ENCODE results near the gene SH2B3.

SH2B3 gene

DNA sequence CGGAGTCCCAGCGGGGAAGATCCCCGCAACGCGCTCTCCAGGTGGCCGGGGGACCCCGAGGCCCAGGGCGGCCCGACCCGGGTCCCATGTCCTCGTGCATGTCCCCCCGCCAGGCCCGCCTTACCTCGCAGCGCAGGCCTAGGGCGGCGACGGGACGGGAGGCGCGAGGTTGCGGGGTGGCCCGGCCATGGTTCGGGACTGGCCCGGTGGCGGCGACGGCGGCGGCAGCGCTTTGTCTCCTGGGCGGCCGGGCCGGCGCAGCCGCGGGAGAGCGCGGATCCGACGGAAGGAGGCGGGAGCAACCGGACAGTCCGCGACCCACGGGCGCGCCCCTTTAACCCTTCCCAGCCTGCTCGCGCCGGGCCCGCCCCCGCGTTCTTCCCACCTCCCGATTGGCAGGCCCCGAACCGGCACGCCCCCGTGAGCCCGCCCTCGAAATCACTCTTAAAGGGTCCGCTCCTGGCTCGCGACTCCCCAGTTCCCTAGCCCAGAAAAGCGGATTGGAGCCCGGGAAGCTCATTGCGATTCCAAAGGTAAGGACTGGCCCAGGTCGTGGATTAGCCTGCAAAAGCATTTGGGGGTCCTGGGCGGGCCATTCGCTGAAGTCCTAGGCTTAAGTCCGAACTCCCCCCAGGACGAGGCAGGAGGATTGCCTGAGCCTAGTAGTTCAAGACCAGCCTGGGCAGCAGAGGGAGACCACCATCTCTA is 36.8 kb upstream of the SH2B3 start, which contains the start of gene PHETA1:
TSS of gene PHETA1 (minus strand) at position 308 of the 708 bp plus-strand sequence. CDS start 5,668 bp downstream, outside the sequence.
- TF ChIP-seq GATA2 (IDR thresholded peaks at IDR 0.05; ENCODE audit: low read depth, low read length) (no peak), GATA3 (IDR thresholded peaks at IDR 0.05; ENCODE audit: low read depth, low read length) (no peak)

DNA sequence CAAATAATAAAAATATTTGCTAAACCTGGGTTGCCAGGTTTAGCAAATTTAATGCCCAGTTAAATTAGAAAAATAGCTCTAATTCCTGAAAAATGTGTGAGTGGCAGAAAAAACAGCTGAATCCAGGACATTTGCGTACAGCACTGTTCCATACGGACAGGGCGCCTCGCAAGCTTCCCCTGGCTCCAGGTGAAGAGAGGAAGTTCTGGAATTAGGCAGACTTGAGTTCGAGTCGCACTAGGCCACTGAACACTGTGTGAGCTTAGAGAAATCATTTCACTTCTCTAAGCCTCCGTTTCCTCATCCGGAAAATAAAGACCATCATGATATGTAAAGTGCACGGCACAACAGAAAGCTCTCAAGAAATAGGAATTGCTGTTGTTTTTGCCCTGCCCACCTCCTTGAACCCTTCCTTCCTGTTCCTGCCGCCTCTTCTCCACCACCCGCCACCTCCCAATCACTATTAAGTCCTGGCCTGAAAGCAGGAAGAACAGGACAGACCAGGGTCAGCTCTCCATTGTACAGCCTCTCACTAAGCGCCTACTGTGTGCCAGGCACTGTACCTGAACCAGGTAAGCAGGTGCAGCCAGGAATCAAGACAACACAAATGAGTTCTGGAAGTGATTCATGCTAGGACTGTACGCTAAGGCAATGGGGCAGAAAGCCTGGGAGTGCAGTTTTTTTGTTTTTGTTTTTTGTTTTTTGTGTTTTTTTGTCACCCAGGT is 36.1 kb upstream of the SH2B3 start:
- no peak for TF ChIP-seq GATA2 (IDR thresholded peaks at IDR 0.05; ENCODE audit: low read depth, low read length)
- TF ChIP-seq GATA3 (IDR thresholded peaks at IDR 0.05; ENCODE audit: low read depth, low read length) = no peak

DNA sequence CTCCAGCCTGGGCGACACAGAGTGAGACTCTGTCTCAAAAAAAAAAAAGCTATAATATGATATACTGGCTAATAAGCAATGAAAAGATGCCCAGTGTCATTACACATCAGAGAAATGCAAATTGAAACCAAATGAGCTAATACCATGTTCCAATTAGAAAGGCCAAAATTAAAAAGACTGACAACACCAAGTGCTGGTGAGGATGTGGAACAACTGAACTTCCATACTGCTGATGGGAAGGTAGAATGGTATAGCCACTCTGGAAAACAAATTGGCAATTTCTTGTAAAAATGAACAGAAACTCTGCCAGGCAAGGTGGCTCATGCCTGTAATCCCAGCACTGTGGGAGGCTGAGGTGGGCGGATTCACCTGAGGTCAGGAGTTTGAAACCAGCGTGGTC is 28.3 kb upstream of the SH2B3 start:
- no peak for TF ChIP-seq GATA3 (IDR thresholded peaks at IDR 0.05; ENCODE audit: low read depth, low read length)
- no peak for TF ChIP-seq GATA2 (IDR thresholded peaks at IDR 0.05; ENCODE audit: low read depth, low read length)

DNA sequence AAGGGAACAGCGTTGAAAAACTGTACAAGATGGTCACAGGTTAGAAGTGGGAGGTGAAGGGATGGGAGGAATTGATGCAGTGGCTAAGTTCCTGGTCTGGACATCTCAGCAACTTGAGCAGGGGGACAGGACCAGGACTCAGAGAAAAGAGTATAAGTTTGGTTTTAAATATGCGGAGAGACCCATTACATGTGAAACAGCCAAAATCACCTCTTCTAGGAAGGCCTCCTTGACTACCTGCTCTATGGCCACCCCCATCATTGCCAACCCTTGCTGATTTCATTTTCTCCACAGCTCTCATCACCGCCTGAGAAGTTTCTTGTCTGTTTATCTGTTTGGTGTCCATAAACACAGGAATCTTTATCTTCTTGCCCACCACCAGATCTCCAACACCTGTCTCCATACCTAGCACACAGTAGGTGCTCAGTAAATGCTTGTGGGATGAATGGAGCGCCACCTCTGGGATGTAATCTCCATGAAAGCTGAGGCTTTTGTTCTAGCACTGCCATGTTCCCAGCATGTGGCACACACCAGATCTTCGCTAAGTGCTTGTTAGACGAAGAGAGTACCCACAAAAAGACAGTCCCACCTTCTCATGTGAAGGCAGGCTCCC is 25.7 kb upstream of the SH2B3 start:
- no peak for TF ChIP-seq GATA3 (IDR thresholded peaks at IDR 0.05; ENCODE audit: low read depth, low read length)
- no peak for TF ChIP-seq GATA2 (IDR thresholded peaks at IDR 0.05; ENCODE audit: low read depth, low read length)

DNA sequence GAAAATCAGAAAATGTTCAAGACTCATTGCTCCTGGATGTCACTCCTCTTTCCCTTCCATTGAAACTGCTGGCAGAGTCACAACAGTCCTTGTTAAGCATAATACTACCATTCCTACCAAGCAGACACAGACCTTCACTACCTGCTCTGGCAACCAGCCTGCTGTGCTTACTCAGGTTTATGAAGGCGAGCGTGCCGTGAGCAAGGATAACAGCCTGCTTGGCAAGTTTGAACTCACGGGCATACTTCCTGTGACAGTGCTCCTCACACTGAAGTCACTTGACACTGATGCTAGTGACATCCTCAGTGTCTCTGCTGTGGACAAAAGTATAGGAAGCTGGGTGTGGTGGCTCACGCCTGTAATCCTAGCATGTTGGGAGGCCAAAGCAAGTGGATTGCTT is 21.1 kb upstream of the SH2B3 start:
- TF ChIP-seq GATA2 (IDR thresholded peaks at IDR 0.05; ENCODE audit: low read depth, low read length) (no peak), GATA3 (IDR thresholded peaks at IDR 0.05; ENCODE audit: low read depth, low read length) (no peak)

DNA sequence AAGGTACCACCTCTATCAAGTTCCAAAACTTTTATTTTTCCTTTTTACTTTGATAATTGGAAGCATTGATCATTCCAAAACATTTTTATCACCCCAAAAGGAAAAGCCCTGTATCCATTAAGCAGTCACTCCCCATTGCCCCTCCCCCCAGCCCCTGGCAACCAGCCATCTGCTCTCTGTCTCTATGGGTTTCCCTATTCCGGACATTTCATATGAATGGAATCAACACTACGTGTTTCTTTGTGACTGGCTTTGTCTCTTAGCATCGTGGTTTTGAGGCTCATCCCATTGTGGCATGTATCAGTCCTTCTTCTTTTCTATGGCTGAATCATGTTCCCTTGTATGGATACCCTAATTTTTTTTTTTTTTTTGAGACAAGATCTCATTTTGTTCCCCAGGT is 18.8 kb upstream of the SH2B3 start:
- no peak for TF ChIP-seq GATA3 (IDR thresholded peaks at IDR 0.05; ENCODE audit: low read depth, low read length)
- TF ChIP-seq GATA2 (IDR thresholded peaks at IDR 0.05; ENCODE audit: low read depth, low read length) = no peak

DNA sequence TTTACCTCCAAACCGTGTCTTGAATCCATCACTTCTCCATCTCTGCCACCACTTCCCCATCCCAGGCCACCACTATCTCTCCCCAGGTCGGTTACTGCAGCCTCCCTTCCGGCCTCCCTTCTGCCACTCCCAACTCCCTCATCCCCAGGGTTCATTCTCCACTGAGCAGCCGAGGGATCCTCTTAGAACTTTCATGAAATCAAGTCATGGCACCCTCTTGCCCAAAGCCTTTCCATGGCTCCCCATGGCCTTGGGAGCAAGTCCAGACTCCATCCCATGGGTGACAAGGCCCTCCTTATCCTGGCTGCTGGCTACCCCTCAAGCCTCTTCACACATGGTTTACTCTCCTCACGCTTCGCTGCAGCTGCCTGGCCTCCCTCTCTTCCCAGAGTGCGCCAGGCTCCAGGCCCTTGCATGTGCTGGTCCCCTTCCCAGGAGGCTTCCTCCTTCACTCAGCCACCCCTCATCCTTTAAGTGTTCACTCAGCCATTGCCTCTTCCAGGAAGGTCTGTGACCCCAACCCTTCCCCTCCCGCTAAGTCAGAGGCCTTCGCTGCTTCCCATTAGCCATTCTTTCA is 17.9 kb upstream of the SH2B3 start:
- TF ChIP-seq GATA3 (IDR thresholded peaks at IDR 0.05; ENCODE audit: low read depth, low read length) (no peak), GATA2 (IDR thresholded peaks at IDR 0.05; ENCODE audit: low read depth, low read length) (no peak)

DNA sequence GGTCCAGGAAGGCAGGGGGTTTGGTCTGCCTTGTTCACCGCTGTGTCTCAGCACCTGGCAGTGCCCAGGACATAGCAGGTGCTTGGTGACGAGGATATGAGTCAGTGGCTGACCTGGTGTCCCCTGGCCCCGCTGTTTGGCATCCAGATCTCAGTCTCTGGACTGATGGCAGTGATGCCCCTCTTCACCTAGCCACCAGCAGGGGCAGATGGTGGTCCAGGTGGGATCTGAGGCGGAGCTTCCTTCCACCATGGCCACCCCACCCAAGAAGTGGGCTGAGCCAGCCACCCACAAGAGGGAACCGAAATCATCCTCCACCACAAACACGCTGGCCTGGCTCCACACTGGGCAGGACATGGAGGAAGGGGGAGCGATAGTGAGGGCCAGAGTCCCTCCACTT is 16.1 kb upstream of the SH2B3 start:
- TF ChIP-seq GATA2 (IDR thresholded peaks at IDR 0.05; ENCODE audit: low read depth, low read length) = no peak
- TF ChIP-seq GATA3 (IDR thresholded peaks at IDR 0.05; ENCODE audit: low read depth, low read length) = no peak

DNA sequence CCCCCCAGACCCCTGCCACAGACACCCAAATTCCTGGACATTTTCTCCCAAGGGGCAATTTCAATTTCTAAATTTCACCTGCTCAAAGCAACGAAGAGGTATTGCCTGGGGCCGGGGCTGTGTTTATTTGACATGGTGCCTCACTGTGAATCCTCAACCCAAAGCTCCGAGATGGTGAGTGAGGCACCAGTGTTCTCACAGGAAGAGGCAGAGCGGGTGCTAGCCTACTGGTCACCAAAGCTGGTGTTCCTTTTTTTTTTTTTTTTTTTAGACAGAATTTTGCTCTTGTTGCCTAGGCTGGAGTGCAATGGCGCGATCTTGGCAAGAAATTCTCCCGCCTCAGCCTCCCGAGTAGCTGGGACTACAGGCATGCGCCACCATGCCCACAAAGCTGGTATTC is 14.8 kb upstream of the SH2B3 start:
- TF ChIP-seq GATA3 (IDR thresholded peaks at IDR 0.05; ENCODE audit: low read depth, low read length) (no peak), GATA2 (IDR thresholded peaks at IDR 0.05; ENCODE audit: low read depth, low read length) (no peak)

DNA sequence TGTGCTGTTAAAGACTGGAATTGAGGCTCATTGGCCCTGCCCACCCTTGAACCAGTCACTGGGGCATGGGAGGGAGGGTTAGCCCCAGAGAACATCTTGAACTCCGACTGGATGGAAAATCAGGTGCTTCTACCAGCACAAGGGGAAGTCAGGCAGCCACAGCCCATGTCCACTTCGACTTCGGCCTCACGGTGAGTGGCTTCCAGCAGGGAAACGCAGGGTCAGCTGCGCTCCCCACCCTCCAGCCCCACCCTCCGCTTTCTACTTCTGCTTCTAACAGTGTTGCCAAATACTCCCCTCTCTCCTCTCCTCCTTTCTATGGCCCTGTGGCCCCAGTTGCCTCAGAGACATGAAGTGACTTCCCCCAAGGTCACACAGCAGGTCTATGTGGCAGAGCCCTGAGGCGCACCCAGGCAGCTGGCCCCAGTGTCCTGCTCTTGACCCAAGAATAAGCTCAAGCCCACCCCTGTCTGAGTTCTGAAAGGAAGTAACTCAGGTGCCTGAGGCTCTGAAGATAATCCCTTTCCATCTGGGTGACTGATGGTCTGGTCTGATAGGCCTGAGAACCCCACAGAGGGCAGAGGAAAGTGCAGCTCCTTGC is 11.9 kb upstream of the SH2B3 start:
- TF ChIP-seq GATA3 (IDR thresholded peaks at IDR 0.05; ENCODE audit: low read depth, low read length) = no peak
- no peak; the same call in 1 of the 2 replicates for TF ChIP-seq GATA2 (IDR thresholded peaks at IDR 0.05; ENCODE audit: low read depth, low read length)

DNA sequence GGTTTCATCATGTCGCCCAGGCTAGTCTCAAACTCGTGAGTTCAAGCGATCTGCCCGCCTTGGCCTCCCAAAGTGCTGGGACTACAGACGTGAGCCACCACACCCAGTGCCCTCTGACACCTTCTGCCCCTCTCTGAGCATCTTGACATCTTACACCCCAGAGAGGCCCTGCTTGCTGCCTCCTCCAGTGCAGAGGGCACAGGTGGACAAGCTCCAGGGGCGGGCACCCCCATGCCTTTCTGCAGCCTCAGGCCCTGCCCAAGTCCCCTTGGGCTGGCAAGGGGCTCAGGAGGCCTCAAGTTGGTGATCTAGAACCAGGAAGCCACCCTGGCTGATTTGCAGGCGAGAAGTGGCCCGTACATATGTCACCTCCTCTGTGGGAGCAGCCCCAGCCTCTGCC is 11.2 kb upstream of the SH2B3 start:
- TF ChIP-seq GATA3 (IDR thresholded peaks at IDR 0.05; ENCODE audit: low read depth, low read length) (no peak), GATA2 (IDR thresholded peaks at IDR 0.05; ENCODE audit: low read depth, low read length) (no peak)

DNA sequence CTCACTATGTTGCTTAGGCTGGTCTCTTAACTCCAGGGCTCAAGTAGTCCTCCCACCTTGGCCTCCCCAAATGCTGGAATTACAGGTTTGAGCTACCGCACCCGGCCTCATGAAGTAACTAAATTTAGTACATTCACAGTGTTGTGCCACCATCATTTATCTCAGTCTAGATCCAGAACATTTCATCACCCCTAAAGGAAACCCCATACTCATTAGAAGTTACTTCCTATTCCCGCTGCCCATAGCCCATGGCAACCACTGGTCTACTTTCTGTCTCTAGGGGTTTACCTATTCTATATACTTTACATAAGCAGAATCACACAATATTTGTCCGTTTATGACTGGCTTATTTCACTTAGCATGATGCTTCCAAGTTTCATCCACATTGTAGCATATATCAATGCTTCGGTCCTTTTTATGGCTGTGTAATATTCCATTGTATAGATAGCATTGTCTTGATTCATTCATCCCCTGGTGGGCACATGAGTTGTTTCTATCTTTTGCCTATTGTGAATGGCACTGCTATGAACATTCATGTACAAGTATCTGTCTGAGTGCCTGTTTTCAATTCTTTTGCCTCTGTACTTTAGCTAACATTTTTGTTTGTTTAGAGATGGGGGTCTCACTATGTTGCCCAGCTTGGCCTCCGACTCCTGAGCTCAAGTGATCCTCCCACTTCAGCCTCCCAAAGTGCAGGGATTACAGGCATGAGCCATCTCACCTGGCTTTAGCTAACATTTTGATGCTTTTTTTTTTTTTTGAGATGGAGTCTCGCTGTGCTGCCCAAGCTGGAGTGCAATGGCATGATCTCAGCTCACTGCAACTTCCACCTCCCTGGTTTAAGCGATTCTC is 10.2 kb upstream of the SH2B3 start:
- TF ChIP-seq GATA3 (IDR thresholded peaks at IDR 0.05; ENCODE audit: low read depth, low read length) = no peak
- TF ChIP-seq GATA2 (IDR thresholded peaks at IDR 0.05; ENCODE audit: low read depth, low read length) = no peak

DNA sequence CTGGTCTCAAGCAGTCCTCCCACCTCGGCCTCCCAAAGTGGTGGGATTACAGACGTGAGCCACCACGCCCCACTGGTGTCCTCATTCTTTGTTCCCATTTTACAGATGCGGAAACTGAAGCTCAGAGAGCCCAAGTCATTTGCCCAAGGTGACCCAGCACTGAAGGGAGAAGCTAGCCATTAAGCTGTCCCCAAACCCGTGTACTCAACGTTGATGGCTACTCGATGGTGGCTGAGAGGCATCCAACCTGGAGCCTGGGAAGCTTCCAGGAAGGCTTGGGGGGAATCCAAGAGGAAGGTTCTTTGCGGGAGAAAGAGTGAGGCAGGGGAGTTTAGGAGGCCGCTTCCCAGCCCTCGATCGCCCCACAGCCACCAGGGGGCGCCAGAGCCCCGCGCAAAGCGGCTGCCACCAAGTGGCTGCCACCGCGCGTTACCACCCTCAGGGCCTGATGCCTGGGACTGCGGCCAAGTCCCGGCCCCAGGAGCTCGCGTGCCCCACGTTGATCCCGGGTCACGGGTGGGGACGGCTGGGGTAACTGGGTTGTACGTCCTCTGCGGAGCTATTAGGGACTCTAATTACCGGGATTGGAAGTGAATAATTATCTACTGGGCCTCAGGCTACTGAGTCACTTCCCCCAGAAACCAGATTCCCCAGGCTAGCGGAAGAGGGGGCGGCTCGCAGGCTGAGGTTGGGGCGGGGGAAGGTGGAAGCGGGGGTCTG is 8.8 kb upstream of the SH2B3 start:
- TF ChIP-seq GATA3 (IDR thresholded peaks at IDR 0.05; ENCODE audit: low read depth, low read length) = no peak
